ENCODE results near the gene SDR42E2. TPM values are rescaled to one million over a fixed set of nuclear protein-coding genes. Genes with fewer than 3 reads are reported as not detected.
A peak's percentile ranks its signal among the peaks of the same experiment; 100 is the strongest.

Gene SDR42E2
- total RNA-seq, 4 donors from 2014 or later: not detected

GRCh38 chr16:22217890-22218730, 55.8 kb downstream of the SDR42E2 start:
- no peak for TF ChIP-seq POLR2A (IDR thresholded peaks at IDR 0.05)
- TF ChIP-seq, protein P1, sequence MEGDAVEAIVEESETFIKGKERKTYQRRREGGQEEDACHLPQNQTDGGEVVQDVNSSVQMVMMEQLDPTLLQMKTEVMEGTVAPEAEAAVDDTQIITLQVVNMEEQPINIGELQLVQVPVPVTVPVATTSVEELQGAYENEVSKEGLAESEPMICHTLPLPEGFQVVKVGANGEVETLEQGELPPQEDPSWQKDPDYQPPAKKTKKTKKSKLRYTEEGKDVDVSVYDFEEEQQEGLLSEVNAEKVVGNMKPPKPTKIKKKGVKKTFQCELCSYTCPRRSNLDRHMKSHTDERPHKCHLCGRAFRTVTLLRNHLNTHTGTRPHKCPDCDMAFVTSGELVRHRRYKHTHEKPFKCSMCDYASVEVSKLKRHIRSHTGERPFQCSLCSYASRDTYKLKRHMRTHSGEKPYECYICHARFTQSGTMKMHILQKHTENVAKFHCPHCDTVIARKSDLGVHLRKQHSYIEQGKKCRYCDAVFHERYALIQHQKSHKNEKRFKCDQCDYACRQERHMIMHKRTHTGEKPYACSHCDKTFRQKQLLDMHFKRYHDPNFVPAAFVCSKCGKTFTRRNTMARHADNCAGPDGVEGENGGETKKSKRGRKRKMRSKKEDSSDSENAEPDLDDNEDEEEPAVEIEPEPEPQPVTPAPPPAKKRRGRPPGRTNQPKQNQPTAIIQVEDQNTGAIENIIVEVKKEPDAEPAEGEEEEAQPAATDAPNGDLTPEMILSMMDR (IDR thresholded peaks at IDR 0.05): no peak
- H3K27ac ChIP-seq: peak overlapping the region in 1 of 4 donors; percentile 68
- 79 to 90% methylated on average over 3 to 5 of the region's 18 CpGs for WGBS, 2 donors
- DNase-seq: no peak
- H3K9me3 ChIP-seq: no peaks in the 10 kb centered on the region
- intact Hi-C loops (cut with DNase I): no loop called here
- H3K4me3 ChIP-seq: no peak overlapping the region
- no peaks in the 10 kb centered on the region for H3K27me3 ChIP-seq
- peaks cover 0 to 65% (median 0%) of the 10 kb centered on the region in 3 donors for H3K36me3 ChIP-seq
- peaks cover 4 to 61% (median 4%) of the 10 kb centered on the region in 3 donors for H3K4me1 ChIP-seq

- Histone ChIP-seq H3K36me3 (peaks cover 0 to 51% (median 0%) of the 10 kb centered on the region in 3 donors), H3K27ac (peak overlapping the region in 1 of 4 donors; percentile 42), H3K4me3 (no peak overlapping the region), H3K4me1 (peaks cover 0 to 56% (median 4%) of the 10 kb centered on the region in 3 donors), H3K27me3 (no peaks in the 10 kb centered on the region), H3K9me3 (no peaks in the 10 kb centered on the region)
- DNase-seq: no peak
- TF ChIP-seq, protein P1 (IDR thresholded peaks at IDR 0.05): no peak
- TF ChIP-seq POLR2A (IDR thresholded peaks at IDR 0.05): no peak
- 93% methylated on average over 3 of the region's 3 CpGs for WGBS, 2 donors
- intact Hi-C loops (cut with DNase I): no loop called here
Measured at GRCh38 chr16:22219389-22220068, 57.2 kb downstream of the SDR42E2 start.

- Histone ChIP-seq H3K36me3 (peaks cover 0 to 48% (median 0%) of the 10 kb centered on the region in 3 donors), H3K9me3 (no peaks in the 10 kb centered on the region), H3K27me3 (no peaks in the 10 kb centered on the region), H3K27ac (peak overlapping the region in 1 of 4 donors; percentile 42), H3K4me3 (no peak overlapping the region), H3K4me1 (peaks cover 0 to 52% (median 4%) of the 10 kb centered on the region in 3 donors)
- DNase-seq: no peak
- 66 to 75% methylated on average over 11 of the region's 11 CpGs for WGBS, 2 donors
- TF ChIP-seq POLR2A (IDR thresholded peaks at IDR 0.05): no peak
- TF ChIP-seq, protein P1 (IDR thresholded peaks at IDR 0.05): no peak
- intact Hi-C loops (cut with DNase I): no loop called here
Measured at GRCh38 chr16:22220069-22220440, 57.7 kb downstream of the SDR42E2 start.

DNA sequence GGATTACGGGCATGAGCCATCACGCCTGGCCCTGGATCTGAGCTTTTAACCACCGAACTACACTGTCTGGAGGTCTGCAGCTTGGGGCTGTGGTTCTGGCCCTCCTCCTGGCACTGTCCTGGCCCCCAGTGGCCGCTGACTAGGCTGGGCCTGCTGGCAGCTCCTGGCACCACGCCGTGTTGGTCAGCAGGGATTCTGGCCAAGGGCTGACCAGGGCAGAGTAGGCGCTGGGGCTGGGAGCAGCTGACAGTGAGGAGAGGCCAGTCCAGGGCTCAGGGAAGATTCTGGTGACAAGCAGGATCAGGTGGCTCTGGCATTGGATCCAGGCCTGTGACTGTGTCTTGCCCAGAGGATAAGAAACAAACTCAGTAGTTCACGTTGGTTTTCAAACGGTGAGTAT, 58.4 kb downstream of the SDR42E2 start:
- Histone ChIP-seq H3K27ac (peak overlapping the region in 2 of 4 donors; percentile 42 to 66), H3K9me3 (no peaks in the 10 kb centered on the region), H3K4me3 (no peak overlapping the region), H3K27me3 (no peaks in the 10 kb centered on the region), H3K36me3 (peaks cover 0 to 50% (median 0%) of the 10 kb centered on the region in 3 donors), H3K4me1 (peaks cover 0 to 47% (median 4%) of the 10 kb centered on the region in 3 donors)
- no peak for TF ChIP-seq POLR2A (IDR thresholded peaks at IDR 0.05)
- TF ChIP-seq, protein P1 (IDR thresholded peaks at IDR 0.05): no peak
- intact Hi-C loops (cut with DNase I): no loop called here
- WGBS, 2 donors: 38 to 63% methylated on average over 3 of the region's 9 CpGs
- no peak for DNase-seq

DNA sequence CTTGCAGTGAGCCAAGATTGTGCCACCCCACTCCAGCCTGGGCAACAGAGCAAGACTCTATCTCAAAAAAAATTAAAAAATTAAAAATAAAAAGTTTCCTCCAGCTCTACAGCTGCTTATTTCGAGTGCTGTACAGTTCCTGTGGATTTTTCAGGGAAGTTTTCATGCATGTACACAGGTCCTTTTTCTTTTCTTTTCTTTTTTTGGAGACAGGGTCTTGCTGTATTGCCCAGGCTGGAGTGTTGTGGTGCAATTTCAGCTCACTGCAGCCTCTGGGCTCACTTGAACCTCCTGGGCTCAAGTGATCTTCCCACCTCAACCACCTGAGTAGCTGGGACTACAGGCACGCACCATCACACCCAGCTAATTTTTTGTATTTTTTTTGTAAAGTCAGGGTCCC, 59.7 kb downstream of the SDR42E2 start:
- Histone ChIP-seq H3K27ac (no peak overlapping the region), H3K9me3 (no peaks in the 10 kb centered on the region), H3K36me3 (peaks cover 0 to 57% (median 0%) of the 10 kb centered on the region in 3 donors), H3K4me3 (no peak overlapping the region), H3K27me3 (no peaks in the 10 kb centered on the region), H3K4me1 (peaks cover 0 to 36% (median 4%) of the 10 kb centered on the region in 3 donors)
- TF ChIP-seq, protein P1 (IDR thresholded peaks at IDR 0.05): no peak
- no peak for TF ChIP-seq POLR2A (IDR thresholded peaks at IDR 0.05)
- WGBS, 2 donors: 85 to 90% methylated on average over 2 of the region's 2 CpGs
- intact Hi-C loops (cut with DNase I): no loop called here
- DNase-seq: no peak
